Embryonic facial prominence (tissue), 1 donor: ENCODE results near the gene C20orf204.
A peak's percentile ranks its signal among the peaks of the same experiment; 100 is the strongest.

Source experiments
- DNase-seq: peaks from one replicate; pipeline ENCODE4 v3.0.0-alpha.2; 2016; ENCODE audit errors: extremely low spot score

The C20orf204 gene

GRCh38 chr20:64056639-64056888, 20.6 kb downstream of the C20orf204 start:
- no peak for DNase-seq

DNA sequence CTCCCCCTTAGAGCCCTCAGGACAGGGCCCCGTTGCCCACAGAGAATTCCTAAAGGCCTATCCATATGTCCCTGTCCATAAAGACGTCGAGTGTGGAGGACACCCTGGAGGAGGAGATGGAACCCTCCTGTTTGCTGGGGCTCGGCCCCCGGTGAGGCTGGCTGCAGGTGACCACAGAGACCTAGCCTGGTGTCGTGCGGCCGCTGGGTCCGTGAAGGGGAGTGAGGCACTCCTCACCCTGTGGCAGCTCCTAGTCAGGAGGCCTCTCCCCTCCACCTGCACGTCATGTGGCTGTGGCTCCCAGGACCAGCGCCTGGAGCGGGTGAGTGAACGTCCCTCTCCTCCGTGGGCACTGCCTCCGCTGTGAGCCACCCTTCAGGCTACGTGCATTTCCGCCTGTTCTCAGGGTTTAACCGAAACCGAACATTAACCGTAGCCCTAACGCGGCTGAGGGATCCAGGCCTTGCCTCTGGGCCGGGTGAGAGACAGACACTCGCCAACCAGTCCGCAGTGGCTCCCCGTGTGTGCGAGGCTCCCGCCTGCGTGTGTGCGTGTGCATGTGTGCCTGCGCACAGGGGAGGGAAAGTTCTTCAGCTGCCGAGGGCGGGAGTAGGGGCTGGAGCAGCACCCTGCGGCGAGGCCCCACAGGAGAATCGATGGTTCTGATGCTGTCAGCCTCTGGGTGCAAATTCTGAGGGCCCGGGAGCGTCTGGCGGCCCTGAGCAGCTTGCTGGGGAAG, 21.1 kb downstream of the C20orf204 start:
- no peak for DNase-seq

DNA sequence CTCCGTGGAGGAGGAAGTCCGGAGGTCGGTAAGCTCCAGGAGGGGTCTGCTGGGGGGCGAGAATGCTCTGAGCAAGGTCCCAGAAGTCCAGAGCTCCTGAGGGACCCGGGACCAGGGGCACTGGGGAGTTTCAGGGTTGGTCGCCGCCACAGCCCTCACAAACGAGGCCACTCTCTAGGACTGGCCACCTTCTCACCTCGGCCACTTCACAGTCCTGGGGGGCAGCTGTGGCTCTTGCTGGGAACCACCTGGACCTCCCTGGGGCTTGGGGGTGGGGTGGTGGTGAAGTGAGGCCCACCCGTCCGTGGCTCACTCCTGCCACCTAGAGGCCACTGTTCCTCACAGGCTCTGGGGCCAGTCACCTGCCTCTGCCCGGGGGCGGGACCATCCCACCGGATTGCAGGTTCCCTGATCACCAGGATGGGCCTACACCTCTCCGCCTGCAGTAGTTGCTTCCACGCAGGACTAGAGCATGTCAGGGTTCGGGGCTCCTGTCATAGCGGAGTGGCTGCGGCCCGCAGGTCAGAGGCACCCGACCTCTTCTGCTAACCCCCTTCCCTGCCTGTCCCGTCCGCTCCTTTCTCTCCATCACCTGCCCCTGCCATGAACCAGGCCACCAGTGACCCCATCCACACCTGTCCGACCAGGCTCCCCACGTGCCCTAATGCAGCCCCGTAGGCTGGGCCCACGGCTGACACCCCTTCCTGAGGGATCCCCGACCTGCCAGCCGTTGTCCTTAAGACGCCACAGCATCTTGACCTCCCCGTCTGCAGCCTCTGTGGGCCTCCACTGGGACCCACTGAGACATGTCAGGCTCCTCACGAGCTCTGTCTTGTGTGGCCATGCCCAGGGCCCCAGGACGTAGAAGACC, 21.9 kb downstream of the C20orf204 start:
- no peak for DNase-seq

DNA sequence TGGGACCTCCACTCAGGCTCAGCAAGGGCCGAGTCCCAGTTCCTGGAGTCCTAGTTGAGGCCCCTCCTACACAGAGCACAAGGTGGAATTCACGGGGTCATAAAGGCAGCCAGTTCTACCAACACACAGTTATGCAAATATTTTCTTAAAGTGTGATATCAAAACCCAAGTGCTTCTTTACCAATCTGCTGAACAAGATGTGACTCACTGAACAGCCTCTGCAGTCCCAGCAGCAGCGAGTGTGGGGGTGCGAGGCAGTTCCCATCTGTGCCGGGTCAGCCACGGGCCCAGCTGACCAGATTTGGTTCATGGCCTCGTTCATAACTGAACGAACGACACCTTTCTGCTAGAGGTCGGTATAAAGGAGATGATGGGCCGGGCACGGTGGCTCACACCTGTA, 22.6 kb downstream of the C20orf204 start:
- no peak for DNase-seq

DNA sequence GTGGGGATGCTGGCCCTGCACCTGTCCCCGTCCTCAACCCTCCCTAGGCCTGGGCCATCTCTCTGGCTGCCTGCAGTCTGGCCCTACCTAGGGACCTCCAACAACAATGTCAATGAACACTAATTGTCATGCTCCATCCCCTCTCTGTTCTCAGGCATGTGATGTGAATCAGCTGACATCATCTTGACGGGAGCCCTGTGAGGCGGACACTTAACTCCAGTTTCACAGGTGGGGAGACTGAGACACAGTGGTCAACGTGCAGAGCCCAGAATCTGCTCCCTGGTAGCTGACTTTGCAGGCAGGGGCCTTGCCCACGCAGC, 26.3 kb downstream of the C20orf204 start:
- no peak for DNase-seq

DNA sequence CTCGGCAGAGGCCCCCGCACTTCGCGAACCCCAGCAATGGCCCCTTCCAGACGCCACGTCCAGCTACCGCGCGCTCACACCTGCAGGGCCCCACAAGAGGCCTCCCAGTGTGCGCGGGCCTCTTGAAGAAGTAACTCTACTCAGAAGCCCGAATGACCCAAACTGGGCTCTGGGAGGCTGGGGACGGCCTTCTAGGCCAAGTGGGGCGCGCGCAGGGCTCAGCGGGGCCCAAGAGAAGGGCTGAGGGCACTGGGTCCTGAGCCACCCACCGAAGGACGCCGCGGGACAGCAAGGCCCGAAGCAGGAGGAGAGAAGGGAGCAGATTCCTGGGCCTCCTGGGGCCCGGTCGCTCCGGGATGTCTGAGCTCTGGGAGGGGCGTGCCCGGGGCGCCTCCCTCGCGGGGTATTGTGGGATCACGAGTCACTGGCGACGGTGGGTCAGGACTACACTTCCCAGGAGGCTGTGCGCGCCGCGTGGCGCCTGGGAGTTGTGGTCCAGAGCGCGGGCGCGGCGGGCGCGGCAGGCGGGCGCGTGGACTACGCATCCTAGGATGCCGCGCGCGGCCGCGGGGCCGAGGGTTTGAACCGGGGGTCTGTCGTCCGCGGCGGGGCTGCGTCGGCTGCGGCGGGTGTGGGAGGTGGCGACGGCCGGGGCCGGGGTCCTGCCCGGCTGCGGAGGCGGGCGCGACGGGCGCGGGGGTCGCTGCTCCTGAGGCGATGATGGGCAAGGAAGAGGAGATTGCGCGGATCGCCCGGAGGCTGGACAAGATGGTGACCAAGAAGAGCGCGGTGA, 26.8 kb downstream of the C20orf204 start, which contains the start of gene TCEA2:
TSS of gene TCEA2 (plus strand) at position 603 of the 793 bp plus-strand sequence. CDS start at position 718, 115 bp downstream.
- DNase-seq: peak; percentile 90

DNA sequence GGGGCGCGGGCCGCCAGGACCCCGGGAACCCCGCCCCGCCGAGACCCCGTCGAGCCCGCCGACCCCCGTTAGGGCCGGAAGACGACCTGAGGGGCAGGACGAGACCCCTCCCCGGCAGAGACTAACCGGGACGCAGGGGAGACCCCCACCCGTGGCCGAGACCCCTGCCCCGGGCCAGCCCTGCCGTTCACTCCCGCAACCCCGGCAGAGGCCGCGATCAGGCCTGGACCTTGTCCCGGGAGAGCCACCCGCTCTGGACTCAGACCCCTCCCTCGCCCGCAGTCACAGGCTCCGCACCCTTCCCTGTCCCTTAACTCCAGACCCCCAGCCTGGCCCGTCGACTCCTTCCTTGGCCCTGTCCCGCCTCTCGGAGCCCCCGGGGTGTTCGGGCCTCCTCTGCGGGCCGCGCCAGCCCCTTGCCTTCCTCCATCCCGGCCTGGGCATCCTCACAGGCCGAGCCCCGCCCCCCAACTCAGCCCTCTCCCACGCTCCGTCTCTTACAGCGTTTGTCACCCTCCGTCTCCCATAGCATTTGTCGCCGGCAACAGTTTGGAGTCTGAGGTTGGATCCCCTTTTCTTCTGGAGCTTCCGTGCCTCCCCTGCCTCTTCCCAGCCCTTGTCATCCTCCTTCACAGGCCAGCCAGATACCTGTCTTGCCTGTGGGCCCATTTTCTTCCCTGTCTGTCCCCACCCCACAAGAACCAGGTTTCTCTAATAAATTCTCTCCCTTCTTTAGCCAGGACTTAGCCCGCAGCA, 27.6 kb downstream of the C20orf204 start:
- DNase-seq: no peak

DNA sequence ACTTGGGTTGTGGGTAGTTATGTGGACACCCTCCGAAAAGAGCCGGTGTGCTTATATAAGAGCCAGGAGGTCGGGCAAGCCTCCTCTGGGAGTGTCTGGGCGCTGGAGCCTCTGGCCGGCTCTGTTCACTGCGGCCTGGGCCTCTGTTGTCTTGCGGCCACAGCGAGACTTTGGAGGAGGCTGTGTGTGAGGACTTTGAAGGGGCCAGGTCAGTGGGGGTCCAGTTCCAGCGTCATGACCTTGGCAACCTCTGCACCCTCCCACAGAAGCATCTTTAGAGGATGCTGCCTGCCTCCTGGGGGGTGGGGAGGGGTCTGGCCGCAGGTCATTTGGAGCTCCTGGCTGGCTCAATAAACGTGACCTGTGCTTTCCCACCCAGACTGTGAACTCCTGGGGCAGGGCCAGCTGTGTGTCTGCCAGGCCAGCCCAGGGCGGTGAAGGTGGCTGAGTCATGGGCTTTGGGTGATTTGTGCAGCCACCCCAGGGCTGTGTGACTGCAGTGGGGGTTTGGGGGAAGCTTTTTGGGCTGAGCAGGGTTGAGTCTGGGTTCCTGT, 28.2 kb downstream of the C20orf204 start:
- DNase-seq: no peak

GRCh38 chr20:64065062-64065973, 29.3 kb downstream of the C20orf204 start:
- no peak for DNase-seq

DNA sequence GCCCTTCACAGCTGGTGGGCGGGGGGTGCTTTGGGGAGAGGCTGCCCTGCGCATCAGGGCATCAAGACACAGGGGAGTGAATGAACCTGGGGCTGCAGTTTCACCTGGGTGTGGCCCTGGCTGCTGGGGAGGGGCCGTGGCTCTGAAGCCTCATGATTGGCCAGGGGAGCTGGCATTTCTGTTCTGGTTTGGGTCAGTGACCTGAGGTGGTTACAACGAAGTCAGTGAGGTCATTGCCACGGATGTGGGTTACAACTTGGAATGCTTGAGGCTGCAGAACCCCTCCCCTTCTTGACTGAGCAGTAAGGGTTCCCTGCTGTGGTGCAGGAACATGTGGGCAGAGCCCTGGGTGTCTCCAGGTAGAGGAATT, 30.0 kb downstream of the C20orf204 start:
- DNase-seq: no peak

DNA sequence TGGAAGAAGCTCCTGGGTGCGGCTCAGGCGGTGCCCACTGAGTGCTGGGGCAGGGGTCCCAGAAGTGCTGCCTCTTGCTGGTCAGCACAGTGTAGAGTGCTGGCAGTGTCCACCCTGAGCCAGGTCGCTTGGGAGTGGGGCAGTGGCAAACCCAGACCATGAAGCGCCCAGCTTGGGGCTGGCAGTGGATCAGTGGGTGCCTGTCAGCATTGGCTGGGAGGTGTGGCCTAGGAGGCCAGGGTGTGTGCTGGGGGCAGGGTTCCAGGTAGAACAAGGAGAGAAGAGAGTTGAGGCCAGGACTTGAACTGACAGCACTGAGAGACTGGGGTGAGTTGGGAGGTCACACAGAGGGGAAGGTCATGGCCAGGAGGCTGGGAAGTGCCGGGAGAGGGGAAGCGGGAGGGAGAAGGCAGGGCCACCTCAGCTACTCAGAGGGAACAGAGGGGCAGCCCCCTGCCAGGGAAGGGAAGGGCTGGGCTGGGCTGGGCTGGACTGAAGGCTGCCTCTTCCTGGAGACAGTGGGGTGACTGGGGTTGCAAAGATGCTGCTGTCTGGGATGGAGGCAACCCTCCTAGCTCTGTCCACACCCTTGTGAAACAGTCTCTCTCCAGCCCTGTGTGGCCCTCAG, 31.1 kb downstream of the C20orf204 start:
- DNase-seq: no peak

DNA sequence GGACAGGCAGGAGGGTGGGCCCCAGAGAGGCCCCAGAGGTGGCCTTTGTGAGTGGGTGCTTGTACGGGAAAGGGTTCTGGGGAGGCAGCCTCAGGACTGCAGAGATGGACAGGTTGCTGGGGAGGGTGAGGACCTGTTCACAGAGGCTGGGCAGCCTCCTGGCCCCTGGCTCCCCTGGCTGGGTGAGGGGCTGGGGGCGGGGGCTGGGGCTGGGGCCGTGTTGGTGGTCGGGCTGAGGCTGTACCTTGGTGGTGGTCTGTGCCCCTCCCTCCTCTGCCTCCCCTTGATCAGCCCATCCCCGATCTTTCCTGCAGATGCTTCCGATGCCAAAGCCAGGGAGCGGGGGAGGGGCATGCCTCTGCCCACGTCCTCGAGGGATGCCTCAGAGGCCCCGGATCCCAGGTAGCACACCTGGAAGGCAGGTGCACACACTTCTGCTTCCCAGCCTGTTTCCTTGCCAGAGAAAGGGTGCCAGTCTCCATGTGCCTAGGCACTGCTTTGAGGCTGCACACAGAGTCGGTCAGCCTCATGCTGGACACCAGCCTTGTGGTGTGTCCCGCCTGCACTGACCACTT, 31.8 kb downstream of the C20orf204 start:
- no peak for DNase-seq

DNA sequence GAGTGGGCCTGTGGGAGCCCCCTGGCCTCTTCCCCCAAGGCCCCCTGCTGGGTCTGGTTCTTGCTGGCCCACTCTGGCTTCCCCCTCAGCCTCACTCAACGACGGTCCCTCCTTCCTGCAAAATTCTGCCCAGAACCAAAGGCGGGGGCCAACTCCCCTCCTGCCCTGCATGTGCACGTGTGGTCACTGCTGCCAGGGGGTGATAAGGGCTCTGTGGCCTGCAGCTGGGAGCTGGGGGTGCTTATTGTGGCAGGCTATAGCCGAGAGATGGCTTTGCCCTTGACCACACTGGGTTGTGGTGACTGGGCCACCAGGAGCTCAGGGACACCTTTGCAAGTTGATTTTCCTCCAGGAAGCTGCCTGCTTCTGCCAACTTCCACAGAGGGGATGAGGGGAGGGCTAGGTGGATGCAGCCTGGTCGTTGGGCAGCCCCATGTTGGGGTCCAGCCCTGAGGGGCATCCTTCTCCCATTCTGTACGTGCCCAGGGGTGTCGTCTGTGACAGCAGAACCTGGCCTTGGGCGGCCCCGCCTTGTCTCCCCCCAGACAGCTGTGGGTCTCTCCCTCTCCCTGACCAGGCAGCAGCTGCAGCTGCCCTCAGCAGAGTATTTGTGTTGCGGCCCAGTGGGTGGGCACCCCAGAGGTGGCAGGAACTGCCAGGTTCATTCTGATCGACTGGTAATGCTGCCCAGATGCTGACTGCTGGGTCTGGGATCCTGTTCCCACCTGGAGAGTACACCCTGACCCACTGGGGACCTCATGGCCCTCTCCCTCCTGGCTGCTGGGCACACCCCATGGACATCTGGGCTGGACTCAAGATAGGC, 32.6 kb downstream of the C20orf204 start:
- DNase-seq: no peak

GRCh38 chr20:64069209-64069613, 33.2 kb downstream of the C20orf204 start:
- no peak for DNase-seq

DNA sequence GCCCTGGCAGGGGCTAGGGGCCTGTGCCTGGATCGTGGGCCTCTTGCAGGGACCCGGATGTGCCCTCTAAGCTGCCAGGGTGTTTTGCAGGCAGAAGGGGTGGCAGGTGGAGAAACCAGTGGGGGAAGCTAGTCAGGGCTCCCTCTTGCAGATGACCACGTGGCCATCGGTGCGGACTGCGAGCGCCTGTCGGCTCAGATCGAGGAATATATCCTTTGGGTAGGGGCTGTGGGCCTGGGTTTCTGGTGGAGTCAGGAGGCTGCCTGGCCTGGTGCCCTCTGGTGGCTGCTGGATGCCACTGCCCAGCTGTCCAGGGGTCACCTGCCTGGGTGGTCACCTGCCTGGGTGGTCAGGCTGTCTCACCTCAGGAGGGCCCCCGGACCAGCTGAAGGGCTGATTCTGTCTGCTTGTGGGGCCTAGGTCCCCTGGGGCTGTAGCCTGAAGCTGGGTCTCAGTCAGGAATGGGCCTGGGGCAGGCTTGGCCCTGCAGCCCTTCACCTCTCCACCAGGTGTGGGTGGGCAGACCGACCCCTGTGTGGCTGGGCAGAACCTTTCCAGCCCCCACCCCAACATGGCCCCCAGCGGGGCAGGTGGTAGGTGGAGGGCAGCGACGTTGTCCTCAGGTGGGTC, 33.7 kb downstream of the C20orf204 start:
- DNase-seq: no peak

DNA sequence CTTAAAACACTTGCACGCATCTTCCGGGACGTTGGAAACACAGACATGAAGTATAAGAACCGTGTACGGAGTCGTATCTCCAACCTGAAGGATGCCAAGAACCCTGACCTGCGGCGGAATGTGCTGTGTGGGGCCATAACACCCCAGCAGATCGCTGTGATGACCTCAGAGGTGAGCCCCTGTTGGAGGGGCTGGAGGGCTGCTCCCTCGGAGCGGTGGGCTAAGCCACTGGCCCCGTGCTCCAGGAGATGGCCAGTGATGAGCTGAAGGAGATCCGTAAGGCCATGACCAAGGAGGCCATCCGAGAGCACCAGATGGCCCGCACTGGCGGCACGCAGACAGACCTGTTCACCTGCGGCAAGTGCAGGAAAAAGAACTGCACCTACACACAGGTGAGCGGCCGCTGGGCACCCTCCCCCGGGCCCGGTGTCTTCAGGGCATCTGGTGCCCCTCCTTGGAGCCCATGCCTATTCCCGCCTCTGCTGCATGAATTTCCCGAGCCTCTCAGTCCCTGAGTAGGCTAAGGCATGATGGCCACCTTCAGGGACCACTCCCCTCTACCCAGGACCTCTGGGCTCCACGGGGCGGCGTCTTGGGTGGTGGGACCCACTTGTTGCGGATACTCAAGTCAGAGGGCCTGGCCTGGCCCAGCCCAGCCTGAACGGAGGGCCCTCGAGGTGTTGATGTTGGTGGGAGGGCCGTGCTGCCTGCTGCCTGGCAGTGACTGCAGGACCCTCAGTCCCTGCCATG, 34.4 kb downstream of the C20orf204 start:
- DNase-seq: no peak
